HG02981 (cell line): Measurements from ENCODE around the gene TRMT1.
"Not testable (repeated sequence)": the region's sequence is repeated elsewhere in the genome, so short reads cannot be mapped to it uniquely, and the experiment has no call there.

ENCODE experiments used
- ATAC-seq: cut with Tn5 transposase; IDR thresholded peaks from one replicate; pipeline ENCODE4 v1.9.1; 2021; ENCODE audit warnings: mild to moderate bottlenecking, moderate library complexity; ENCODE audit not compliant: unreplicated experiment

Gene TRMT1

DNA sequence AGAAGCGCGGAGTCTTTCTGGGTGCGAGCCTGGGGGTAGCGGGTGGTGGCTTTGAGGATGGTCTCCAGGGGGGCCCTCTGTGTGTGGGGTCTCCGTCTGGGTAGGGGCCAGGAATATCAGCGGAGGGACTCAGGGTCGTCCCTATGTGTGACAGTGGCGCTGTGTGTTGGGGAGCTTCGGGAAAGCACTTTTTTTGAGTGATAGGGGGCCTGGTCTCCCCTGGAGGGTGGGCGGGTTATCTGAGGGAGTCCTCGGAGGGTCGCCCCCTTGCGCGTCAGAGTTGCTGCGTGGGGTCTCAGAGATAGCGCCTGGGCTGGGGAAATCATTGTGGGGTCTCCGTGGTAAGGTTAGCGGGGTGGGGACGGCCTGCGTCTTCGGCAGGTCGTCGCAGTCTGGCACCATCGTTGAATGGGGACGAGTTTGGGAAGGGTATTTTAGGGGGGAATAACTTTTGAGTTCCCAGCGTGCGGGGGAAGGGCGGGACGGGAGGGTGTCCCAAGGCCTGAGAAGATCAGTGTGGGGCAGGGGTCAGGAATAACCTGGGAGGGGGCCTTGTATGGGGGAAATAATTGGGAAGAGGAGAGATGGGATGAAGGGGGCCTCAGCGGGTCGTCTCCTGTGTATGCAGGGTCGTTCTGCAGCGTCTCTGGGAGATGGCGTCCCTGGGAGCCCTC lies 34.5 kb upstream of the TRMT1 start:
- no peak for ATAC-seq

DNA sequence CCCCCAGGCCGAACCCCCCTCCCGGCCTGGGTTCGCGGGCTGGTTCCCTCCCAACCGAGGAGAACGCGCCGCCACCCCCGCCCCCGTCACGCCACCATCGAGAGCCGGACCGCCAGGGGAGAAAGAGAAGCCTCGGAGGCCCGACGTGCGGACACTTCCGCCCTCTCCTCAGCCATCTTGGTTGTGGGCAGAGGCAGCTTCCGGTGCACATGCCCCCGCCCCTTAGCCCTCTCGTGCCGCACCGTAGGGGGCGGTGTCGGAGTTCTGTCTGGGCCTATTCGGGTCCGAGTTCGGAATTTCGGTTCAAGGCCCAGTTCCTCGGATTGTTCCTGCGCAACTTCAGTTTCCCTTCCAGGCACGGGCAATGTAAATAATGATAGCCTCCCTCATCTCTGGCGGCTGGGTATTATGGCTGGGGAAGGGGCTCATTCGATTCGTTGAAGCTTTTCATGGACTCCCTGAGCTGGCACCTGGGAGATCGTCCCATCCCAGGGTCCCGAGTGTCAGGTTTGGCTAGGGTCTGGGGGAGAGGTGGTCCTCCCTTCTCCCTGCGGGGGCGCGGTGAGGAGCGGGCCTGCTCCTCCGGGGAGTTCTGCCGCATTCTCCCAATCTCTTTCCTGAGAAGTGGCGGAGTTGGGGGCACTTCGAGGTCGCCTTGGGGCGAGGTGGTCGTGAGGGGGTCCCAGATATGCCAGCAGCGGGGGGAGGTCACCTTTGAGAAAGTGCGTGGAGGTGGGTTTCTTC lies 33.8 kb upstream of the TRMT1 start, which contains the start of the genes IER2 and STX10:
Gene IER2 (plus strand): TSS at position 225 of the 744 bp plus-strand sequence. CDS start 2,776 bp downstream, outside the sequence.
Gene STX10 (minus strand): TSS at position 189 of the 744 bp plus-strand sequence. CDS start 202 bp downstream, outside the sequence.
- ATAC-seq, result peak; percentile 35

DNA sequence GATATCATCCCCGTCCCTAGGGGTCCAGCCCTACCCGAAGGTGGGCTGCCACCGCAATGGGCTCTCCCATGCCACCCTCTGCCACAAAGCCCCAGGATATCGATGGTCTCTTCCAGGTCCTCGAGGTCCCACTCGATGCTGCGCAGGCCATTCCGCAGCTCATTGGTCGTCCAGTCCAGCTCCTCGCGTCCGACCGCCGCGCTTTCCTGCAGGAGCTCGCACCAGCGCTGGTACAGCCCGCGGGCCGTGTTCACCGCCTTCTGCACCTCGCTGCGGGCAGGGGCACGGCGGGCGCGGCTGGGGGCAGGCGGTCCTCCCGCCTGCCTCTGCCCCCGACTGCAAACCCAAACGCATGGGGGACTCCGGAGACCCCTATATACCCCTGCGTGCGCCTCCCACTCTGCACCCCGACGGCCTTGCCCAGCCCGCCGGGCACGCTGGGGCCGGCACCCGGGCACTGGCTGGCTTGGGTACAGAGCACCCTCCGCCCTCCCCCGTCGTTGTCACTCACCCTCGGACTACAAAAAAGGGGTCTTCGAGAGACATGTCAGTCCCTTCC lies 33.2 kb upstream of the TRMT1 start:
- ATAC-seq, result no peak

DNA sequence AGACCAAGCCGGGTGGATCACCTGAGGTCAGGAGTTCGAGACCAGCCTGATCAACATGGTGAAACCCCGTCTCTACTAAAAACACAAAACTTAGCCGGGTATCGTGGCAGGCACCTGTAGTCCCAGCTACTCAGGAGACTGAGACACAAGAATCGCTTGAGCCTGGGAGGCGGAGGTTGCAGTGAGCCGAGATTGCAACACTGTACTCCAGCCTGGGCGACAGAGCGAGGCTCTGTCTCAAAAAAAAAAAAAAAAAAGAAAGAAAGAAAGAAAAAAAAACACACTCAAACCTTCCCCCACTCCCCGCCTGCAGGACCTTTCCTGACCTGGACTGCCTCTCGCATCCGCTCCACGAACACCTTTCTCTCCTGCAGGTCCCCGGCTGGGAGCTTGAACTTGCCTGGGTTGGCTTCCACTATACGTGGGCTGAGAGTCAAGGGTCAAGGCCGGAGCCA lies 32.7 kb upstream of the TRMT1 start:
- ATAC-seq, result not testable (repeated sequence)

DNA sequence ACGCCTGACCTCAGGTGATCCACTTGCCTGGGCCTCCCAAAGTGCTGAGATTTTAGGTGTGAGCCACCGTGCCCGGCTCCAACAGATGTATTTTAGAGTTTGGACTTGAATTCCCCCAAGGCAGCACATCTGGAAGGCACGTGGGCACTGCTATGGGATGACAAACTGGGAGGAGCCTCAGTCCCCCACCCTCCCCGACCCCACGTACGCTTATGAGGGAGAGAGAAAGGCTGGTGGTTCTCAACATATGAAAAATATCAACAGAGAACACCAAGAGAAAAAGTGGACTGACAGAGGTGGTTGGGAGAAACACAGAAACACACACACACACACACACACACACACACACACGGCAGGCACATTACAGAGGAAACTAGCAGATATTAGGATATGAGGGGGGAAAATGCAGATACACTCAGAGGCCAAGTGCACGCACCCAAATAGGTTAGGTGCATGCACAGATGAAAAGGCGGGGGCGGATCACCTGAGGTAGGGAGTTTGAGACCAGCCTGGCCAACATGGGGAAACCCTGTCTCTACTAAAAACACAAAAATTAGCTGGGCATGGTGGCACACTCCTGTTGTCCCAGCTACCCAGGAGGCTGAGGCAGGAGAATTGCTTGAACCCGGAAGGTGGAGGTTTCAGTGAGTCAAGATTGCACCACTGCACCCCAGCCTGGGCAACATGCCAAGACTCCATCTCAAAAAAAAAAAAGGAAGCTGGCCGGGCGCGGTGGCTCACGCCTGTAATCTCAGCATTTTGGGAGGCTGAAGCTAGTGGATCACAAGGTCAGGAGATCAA lies 30.4 kb upstream of the TRMT1 start:
- ATAC-seq, result no peak

DNA sequence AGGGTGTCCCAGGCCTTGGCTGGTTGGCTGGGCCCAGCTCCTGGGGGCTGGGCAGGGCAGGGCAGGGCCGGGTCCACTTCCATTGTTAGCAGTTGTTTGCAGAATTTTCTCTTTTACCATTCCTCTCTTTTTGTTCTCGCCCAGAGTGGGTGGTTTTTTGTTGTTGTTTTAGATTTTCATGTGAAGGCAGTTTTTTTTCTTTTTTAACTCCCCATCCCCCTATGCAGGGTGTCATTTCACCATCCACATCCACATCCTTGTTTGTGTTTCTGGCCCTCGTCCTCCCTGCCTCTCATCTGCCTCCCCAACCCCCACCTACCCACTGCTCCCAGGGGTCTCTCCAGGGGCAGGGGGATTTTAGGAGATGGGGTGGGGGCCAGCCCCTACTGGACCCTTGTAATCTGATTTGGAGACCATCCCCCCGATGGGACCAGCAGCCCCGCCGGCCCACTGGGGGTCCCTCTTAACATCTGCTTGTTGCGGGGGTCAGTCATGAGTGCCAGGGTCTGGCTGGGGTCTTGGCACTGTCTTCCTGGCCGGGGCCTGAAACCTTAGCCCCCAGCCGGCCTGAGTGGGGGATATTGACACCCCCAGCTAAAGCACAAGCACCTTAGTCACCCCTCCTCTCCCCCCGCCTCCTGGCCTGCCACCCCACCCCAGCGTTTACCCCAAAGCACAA lies 23.2 kb upstream of the TRMT1 start:
- no peak for ATAC-seq

DNA sequence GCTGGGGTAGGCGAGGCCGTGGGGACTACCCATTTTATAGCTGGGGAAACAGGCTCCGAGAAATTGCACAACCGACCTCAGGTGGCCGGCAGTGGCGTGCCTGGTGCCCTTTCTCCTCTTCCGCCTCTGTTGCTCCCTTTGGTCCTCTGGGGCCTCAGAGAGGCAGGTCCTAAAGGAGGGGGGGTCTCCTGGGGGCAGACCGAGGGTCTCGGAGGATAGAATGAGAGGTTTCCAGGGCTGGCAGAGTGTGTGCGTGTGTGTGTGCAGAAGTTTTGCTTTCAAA lies 22.3 kb upstream of the TRMT1 start:
- ATAC-seq, result no peak

DNA sequence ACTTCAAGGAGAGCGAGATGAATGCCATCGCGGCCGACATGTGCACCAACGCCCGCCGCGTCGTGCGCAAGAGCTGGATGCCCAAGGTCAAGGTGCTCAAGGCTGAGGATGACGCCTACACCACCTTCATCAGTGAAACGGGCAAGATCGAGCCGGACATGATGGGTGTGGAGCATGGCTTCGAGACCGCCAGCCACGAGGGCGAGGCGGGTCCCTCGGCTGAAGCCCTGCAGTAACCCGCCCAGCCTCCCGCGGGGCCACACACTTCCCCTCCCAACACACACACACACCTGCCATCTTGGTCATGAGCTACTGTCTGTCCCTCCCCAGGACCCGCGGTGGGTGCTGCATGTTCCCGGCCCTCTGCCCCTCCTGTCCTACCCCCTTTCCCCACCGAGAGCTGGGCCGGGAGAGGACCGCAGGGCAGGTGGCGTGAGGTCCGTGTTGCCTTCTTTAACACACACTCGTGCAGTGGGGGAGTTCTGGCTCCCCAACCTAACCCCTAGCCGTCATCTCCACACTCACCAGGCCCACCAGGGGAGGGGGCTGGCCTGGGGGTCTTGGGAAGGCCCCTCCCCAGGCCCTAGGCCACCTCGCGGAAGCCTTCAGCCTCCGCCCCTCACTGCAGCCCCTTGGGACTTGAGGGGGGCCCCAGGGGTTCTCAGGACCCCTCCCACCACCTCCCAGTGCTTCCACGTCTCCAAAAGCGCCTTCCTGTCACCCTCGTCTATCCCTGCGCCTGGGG lies 21.8 kb upstream of the TRMT1 start:
- ATAC-seq, result no peak

DNA sequence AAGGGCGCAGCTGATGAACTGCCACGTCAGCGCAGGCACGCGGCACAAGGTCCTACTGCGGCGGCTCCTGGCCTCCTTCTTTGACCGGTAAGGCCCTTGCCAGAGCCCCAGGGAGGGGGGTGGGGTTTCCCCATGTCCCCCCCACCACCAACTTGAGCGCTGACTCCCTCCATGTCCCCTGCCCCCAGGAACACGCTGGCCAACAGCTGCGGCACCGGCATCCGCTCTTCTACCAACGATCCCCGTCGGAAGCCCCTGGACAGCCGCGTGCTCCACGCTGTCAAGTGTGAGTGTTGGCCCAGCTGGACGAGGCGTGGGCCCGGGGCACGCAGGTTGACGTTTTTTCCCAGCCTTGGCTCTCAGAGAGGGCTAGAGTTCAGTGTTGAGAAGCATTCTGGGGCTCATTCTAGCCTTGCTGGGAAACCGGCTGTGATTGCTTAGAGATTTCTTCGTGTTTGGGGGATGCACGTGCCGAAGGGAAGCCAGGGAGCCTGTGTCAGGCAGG lies 20.8 kb upstream of the TRMT1 start:
- ATAC-seq, result no peak

DNA sequence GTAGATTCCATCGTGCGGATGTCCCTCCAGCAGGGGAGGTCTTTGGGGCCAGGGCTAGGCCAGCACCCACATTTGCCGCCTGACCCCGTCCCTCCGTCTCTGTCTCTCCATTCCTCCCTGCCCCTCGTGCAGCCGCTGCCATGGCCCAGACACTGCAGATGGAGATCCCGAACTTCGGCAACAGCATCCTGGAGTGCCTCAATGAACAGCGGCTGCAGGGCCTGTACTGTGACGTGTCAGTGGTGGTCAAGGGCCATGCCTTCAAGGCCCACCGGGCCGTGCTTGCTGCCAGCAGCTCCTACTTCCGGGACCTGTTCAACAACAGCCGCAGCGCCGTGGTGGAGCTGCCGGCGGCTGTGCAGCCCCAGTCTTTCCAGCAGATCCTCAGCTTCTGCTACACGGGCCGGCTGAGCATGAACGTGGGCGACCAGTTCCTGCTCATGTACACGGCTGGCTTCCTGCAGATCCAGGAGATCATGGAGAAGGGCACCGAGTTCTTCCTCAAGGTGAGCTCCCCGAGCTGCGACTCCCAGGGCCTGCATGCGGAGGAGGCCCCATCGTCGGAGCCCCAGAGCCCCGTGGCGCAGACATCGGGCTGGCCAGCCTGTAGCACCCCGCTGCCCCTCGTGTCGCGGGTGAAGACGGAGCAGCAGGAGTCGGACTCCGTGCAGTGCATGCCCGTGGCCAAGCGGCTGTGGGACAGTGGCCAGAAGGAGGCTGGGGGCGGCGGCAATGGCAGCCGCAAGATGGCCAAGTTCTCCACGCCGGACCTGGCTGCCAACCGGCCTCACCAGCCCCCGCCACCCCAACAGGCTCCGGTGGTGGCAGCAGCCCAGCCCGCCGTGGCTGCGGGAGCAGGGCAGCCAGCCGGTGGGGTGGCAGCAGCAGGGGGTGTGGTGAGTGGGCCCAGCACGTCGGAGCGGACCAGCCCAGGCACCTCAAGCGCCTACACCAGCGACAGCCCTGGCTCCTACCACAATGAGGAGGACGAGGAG lies 18.8 kb upstream of the TRMT1 start:
- no peak for ATAC-seq

DNA sequence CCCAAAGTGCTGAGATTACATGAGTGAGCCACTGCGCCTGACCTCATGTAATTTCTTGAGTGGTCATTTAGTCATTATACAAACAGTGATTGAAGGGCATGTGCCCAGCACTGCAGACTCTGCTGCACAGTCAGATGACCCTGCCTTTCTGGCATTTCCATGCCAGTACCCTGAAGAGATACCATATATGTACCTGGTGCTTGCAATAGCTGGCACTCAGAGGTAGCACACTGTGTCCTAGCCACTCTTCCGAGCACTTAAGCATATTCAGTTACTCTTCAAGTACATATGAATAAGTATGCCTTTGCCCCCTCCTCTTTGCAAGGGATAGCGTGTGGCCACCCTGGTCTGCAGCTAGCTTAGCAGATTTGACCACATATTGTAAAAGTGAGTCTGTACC lies 18.1 kb upstream of the TRMT1 start:
- ATAC-seq, result no peak

DNA sequence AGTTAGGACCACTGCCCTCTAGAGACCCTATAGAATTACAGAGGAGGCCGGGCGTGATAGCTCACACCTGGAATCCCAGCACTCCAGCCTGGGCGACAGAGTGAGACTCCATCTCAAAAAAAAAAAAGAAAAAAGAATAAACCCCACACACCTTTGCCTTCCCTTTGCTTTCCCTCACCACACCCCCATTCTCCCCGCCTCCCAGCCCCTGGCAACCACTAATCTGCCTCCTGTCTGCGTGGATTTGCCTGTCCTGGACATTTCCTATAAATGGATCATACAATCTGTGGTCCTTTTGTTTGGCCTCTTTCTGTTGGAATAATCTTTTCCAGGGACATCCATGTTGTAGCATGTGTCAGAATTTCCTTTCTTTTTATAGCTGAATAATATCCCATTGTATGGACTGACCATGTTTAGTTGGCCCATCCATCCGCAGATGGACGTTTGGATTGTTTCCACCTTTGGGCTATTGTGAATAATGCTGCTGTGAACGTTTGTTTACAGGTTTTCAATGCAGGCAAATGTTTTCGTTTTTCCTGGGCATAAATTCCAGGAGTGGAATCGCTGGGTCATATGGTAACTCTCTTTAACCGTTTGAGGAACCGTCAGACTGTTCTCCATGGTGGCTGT lies 16.8 kb upstream of the TRMT1 start:
- no peak for ATAC-seq

DNA sequence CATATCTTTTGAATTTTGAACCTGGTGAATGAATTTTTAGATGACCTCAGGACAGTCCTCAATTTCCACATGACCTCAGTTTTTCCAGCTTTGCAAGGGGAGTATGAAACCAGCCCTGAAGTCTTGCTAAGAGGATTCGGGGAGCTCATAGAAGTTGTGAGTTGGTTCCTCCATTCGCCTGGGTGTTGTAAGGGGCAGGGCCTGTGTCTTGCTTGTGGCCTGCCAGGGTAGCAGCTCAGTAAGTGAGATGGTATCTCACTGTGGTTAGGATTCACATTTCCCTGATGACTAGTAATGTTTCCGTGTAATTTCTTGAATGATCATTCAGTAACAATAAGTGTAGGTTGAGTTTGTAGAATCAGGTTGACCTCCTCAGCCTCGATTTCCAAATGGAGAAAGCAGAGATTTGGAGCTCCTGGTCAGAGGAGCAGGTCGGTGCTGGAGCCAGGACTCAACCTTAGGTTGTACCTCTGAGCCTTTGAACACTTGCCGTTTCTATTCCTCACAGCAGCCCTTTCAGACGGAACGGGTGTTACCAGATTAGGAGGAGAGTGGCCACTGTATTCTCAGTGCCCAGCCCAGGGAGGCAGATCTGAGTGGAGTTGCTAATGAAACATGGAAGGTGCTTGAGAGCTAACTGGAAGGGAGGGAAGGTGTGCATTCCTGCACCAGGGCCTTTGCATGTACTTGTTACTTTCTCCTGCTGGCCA lies 16.1 kb upstream of the TRMT1 start:
- ATAC-seq, result no peak

DNA sequence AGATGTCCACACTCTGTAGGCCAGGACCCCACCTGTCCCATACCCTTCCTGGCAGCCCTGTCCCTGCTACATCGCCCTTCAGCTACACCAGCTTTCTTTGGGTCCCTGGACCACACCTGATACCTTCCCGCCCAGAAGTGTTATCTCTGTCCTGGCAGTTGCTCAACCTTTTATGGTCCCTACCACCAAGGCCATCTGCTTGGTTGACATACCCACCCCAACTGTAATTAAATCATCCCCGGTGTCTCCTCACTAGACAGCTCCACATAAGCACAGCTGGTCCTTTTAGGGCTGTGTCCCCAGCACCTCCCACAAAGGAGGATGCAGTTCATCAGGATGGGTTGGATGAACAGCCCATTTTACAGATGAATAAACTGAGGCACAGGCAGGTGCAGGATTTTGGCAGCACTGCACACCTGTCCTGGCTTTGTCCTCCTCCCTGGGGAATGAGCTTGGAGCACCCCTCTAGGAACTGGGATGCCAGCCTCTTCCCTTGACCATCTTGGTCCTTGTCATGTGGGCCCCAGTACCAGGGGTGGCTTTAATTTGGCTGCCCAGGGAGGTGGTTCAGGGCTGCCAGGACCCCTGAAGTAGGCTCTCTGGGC lies 14.4 kb upstream of the TRMT1 start:
- ATAC-seq, result no peak

DNA sequence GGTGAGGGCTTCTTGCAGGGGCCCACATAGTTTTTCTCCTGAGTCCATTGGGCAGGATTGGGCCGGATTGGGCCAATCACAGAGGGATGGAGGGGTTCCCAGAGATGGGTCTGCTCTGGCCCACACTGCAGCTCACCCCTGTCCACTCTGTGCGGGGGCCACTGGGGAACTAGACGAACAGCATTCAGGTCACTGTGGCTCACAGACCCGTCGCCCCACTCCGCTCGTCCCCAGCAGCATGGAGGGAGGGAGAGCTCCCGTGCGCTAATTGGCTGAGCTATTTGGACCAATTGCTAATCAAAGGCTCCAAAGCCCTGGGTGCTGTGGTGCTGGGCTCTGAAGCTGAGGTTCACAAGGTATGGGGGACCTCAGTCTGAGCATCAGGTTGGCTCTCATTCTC lies 12.8 kb upstream of the TRMT1 start:
- no peak for ATAC-seq

DNA sequence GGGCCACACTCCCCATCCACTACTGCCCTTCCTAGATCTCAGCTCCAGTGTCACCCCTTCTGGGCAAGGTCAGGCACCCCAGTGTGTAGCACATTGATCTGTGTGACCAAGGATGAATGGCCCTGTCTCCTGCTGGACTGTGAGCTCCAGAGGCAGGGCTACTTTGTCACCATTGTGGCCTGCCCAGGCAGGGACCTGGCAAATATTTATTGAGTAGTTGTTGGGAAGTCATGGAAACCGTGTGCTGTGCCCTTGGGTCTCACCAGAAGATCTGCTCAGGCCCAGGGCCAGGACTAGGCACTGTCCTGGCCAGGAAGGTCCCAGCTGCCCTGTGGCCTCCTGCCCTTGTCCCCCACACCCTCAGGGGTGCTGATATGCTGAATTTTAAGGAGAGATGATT lies 12.0 kb upstream of the TRMT1 start:
- no peak for ATAC-seq
